Endodermal cell (in vitro differentiated cells): ENCODE results near the gene PSEN1. TPM values are rescaled to one million over a fixed set of nuclear protein-coding genes. Genes with fewer than 3 reads are reported as not detected.
"Not testable (repeated sequence)": the region's sequence is repeated elsewhere in the genome, so short reads cannot be mapped to it uniquely, and the experiment has no call there.

ENCODE experiments used
- DNase-seq: peaks from one replicate; pipeline ENCODE4 v3.0.0-alpha.2; 2017
- H3K27ac ChIP-seq: 2 replicates; pipeline ENCODE4 v1.5.1; 2013; ENCODE audit warnings: mild to moderate bottlenecking, low read depth, low read length, moderate library complexity
- H3K27me3 ChIP-seq: 2 replicates; pipeline ENCODE4 v1.6.1; 2013; ENCODE audit warnings: mild to moderate bottlenecking, low read length, moderate library complexity; ENCODE audit not compliant: insufficient read depth, control insufficient read depth, poor library complexity, severe bottlenecking
- H3K36me3 ChIP-seq: 2 replicates; pipeline ENCODE4 v1.7.0; 2013; ENCODE audit warnings: mild to moderate bottlenecking, low read length, moderate library complexity; ENCODE audit not compliant: control insufficient read depth, insufficient read depth
- H3K4me1 ChIP-seq: one replicate; pipeline ENCODE4 v1.7.0; 2013; ENCODE audit warnings: low read length; ENCODE audit not compliant: control insufficient read depth, insufficient read depth
- H3K4me3 ChIP-seq: 2 replicates; pipeline ENCODE4 v1.5.1; 2013; ENCODE audit warnings: mild to moderate bottlenecking, low read length, moderate library complexity
- H3K9ac ChIP-seq: 2 replicates; pipeline ENCODE4 v1.6.1; 2013; ENCODE audit warnings: mild to moderate bottlenecking, low read length, moderate library complexity; ENCODE audit not compliant: poor library complexity, severe bottlenecking; ENCODE audit errors: extremely low read depth
- H3K9me3 ChIP-seq: 2 replicates; pipeline ENCODE4 v1.6.1; 2013; ENCODE audit warnings: mild to moderate bottlenecking, low read length, moderate library complexity; ENCODE audit not compliant: control insufficient read depth
- H3K27ac Mint-ChIP-seq: 2 replicates; pipeline ENCODE4 v1.8.0; 2020; ENCODE audit warnings: mixed read lengths
- H3K27me3 Mint-ChIP-seq: 2 replicates; pipeline ENCODE4 v1.8.0; 2021; ENCODE audit warnings: mild to moderate bottlenecking, mixed read lengths; ENCODE audit not compliant: insufficient read depth
- H3K36me3 Mint-ChIP-seq: 2 replicates; pipeline ENCODE4 v1.8.0; 2020; ENCODE audit warnings: low read depth, mixed read lengths
- H3K4me1 Mint-ChIP-seq: 2 replicates; pipeline ENCODE4 v1.8.0; 2020; ENCODE audit warnings: mixed read lengths
- H3K4me3 Mint-ChIP-seq: 2 replicates; pipeline ENCODE4 v1.8.0; 2020; ENCODE audit warnings: mild to moderate bottlenecking, moderate library complexity, mixed read lengths
- H3K9me3 Mint-ChIP-seq: 2 replicates; pipeline ENCODE4 v1.8.0; 2020; ENCODE audit warnings: mild to moderate bottlenecking, mixed read lengths
- CTCF ChIP-seq: fragments of 200-600 bp; sonication (generic); conservative IDR thresholded peaks from 2 replicates; pipeline ENCODE4 v1.5.0; 2021; ENCODE audit warnings: antibody characterized with exemption, mild to moderate bottlenecking
- WGBS, 2 experiments: methylation state at CpG; one replicate each; pipeline versions ENCODE4 v1.1.5 to v1.1.7; 2013; ENCODE audit warnings: missing lambda C conversion rate in 2 of 2, mixed read lengths in 1 of 2; ENCODE audit not compliant: insufficient coverage in 1 of 2, insufficient read length in 1 of 2; 5-methylcytosine and 5-hydroxymethylcytosine counted together
- total RNA-seq, 2 donors: library from RNA; stranded (reverse); fragmentation: NEBNext Ultra II Directional in 1 of 2; extraction: Animal tissue kit (Norgen Biotek cat#: 25700) in 1 of 2; gene quantifications; 2 replicates in 1 of 2; 3 replicates in 1 of 2; pipeline ENCODE4 v1.2.1, GENCODE V29; 2021

The PSEN1 gene
- total RNA-seq, 2 donors from 2014 or later = 45.7 to 49.9 TPM

DNA sequence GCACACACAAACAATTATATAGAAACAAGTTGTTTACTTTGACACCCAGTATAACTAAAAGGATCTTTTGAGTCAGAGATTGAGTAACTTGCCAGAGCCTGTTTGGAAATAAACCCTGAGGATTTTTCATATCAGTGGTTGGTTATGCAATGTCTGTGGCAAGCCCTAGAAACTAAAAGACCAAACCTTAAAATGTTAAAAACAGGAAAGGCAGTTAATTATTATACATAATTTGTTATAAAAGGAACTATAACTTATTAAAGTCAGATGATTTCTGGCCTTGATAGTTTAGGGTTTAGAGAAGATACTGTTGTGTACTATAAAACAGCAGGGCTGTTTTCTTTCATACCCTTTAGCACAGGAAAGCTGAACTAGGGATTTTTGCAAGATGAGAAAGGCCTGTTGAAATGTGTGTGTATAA lies 44.1 kb downstream of the PSEN1 start:
- Histone ChIP-seq H3K4me1 (no peaks in the 10 kb centered on the region), H3K27ac (no peak overlapping the region), H3K4me3 (no peak overlapping the region), H3K9ac (no peak overlapping the region), H3K36me3 (peaks cover 60% of the 10 kb centered on the region), H3K9me3 (peaks cover 4% of the 10 kb centered on the region), H3K27me3 (no peaks in the 10 kb centered on the region)
- no peak for TF ChIP-seq CTCF
- H3K36me3 Mint-ChIP-seq = peaks cover 56% of the 10 kb centered on the region
- no peaks in the 10 kb centered on the region for H3K27me3 Mint-ChIP-seq
- no peak overlapping the region for H3K27ac Mint-ChIP-seq
- no peak overlapping the region for H3K4me3 Mint-ChIP-seq
- H3K4me1 Mint-ChIP-seq = no peaks in the 10 kb centered on the region
- no peak for DNase-seq
- H3K9me3 Mint-ChIP-seq = peaks cover 5% of the 10 kb centered on the region

- DNase-seq, H3K4me1 ChIP-seq, H3K4me3 Mint-ChIP-seq, H3K27me3 ChIP-seq, H3K27ac Mint-ChIP-seq, H3K27ac ChIP-seq, H3K9ac ChIP-seq, H3K4me3 ChIP-seq, H3K4me1 Mint-ChIP-seq, H3K9me3 ChIP-seq, H3K27me3 Mint-ChIP-seq: not testable (repeated sequence)
- peaks cover 10% of the 10 kb centered on the region for H3K9me3 Mint-ChIP-seq
- H3K36me3 Mint-ChIP-seq = peaks cover 56% of the 10 kb centered on the region
- H3K36me3 ChIP-seq = peaks cover 54% of the 10 kb centered on the region
- 90 to 93% methylated on average over 5 to 8 of the region's 8 CpGs for WGBS, 2 experiments
Measured at GRCh38 chr14:73180969-73181368, 44.7 kb downstream of the PSEN1 start.

DNA sequence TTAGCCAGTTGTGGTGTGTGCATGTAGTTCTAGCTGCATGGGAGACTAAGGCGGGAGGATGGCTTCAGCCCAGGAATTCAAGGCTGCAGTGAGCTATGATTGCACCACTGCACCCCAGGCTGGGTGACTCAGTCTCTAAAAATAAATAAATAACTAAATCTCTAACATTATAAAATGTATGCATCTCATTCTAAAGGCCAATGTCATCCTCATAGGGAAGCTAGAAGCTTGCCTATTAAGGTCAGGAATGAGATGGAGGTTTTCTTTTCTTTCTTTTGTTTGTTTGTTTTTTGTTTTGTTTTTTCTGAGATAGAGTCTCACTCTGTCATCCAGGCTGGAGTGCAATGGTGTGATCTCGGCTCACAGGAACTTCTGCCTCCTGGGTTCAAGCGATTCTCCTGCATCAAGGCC lies 52.2 kb downstream of the PSEN1 start:
- Histone ChIP-seq H3K27ac (no peak overlapping the region), H3K9ac (no peak overlapping the region), H3K36me3 (peaks cover 63% of the 10 kb centered on the region), H3K27me3 (no peaks in the 10 kb centered on the region), H3K4me3 (no peak overlapping the region), H3K9me3 (no peaks in the 10 kb centered on the region), H3K4me1 (no peaks in the 10 kb centered on the region)
- Mint-ChIP-seq H3K9me3 (peaks cover 10% of the 10 kb centered on the region), H3K4me1 (no peaks in the 10 kb centered on the region), H3K27ac (no peak overlapping the region), H3K27me3 (no peaks in the 10 kb centered on the region), H3K36me3 (peaks cover 63% of the 10 kb centered on the region), H3K4me3 (no peak overlapping the region)
- DNase-seq = no peak
- WGBS, 2 experiments = 91 to 95% methylated on average over 3 of the region's 3 CpGs
- no peak for TF ChIP-seq CTCF

GRCh38 chr14:73189651-73190050 lies 53.3 kb downstream of the PSEN1 start:
- Histone ChIP-seq H3K4me1 (no peaks in the 10 kb centered on the region), H3K27ac (no peak overlapping the region), H3K36me3 (peaks cover 73% of the 10 kb centered on the region), H3K9ac (no peak overlapping the region), H3K9me3 (no peaks in the 10 kb centered on the region), H3K27me3 (no peaks in the 10 kb centered on the region), H3K4me3 (no peak overlapping the region)
- no peak for DNase-seq
- WGBS, 2 experiments = 100% methylated on average over 2 to 3 of the region's 3 CpGs
- TF ChIP-seq CTCF = no peak
- no peaks in the 10 kb centered on the region for H3K4me1 Mint-ChIP-seq
- H3K4me3 Mint-ChIP-seq = no peak overlapping the region
- H3K36me3 Mint-ChIP-seq = peaks cover 71% of the 10 kb centered on the region
- H3K27me3 Mint-ChIP-seq = no peaks in the 10 kb centered on the region
- H3K27ac Mint-ChIP-seq = no peak overlapping the region
- peaks cover 10% of the 10 kb centered on the region for H3K9me3 Mint-ChIP-seq
